ENCODE measurements around the gene LYAR.

DNA sequence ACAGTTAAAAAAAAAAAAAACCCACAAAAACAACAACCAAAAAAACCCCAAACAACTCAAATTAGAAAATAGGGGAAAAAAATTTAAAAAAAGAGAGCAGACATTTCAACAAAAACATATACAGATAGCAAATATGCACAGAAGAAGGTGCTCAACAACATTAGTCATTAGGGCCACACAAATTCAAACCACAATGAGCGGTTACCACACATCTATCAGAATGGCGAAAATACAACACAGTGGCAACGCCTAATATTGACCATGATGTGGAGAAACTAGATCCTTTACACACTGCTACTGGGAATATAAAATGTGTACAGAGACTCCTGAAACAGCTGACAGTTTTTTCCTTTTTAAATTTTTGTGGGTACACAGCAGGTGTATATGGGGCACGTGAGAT lies 19.4 kb downstream of the LYAR start:
- no peak for TF ChIP-seq EZH2 (IDR thresholded peaks at IDR 0.05; ENCODE audit: borderline replicate concordance, low read depth, low read length, severe bottlenecking)
- TF ChIP-seq, protein P1, sequence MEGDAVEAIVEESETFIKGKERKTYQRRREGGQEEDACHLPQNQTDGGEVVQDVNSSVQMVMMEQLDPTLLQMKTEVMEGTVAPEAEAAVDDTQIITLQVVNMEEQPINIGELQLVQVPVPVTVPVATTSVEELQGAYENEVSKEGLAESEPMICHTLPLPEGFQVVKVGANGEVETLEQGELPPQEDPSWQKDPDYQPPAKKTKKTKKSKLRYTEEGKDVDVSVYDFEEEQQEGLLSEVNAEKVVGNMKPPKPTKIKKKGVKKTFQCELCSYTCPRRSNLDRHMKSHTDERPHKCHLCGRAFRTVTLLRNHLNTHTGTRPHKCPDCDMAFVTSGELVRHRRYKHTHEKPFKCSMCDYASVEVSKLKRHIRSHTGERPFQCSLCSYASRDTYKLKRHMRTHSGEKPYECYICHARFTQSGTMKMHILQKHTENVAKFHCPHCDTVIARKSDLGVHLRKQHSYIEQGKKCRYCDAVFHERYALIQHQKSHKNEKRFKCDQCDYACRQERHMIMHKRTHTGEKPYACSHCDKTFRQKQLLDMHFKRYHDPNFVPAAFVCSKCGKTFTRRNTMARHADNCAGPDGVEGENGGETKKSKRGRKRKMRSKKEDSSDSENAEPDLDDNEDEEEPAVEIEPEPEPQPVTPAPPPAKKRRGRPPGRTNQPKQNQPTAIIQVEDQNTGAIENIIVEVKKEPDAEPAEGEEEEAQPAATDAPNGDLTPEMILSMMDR (IDR thresholded peaks at IDR 0.05; ENCODE audit: extremely low read depth in 1 of 2, insufficient read depth in 1 of 2, low read depth in 1 of 2, low read length in 2 of 2) = no peak
- TF ChIP-seq POLR2A (IDR thresholded peaks at IDR 0.05; ENCODE audit: low read depth, low read length) = no peak
- no peak for TF ChIP-seq POLR2AphosphoS5 (IDR thresholded peaks at IDR 0.05; ENCODE audit: insufficient read depth, low read depth, low read length)
- TF ChIP-seq MYC (IDR thresholded peaks at IDR 0.05; ENCODE audit: low read depth, low read length) = no peak
- no peak for TF ChIP-seq FOS (IDR thresholded peaks at IDR 0.05; ENCODE audit: borderline replicate concordance, insufficient read depth, low read length)
- TF ChIP-seq GATA2 (IDR thresholded peaks at IDR 0.05; ENCODE audit: insufficient read depth, insufficient read length, low read depth, low read length) = no peak
- TF ChIP-seq JUN (IDR thresholded peaks at IDR 0.05; ENCODE audit: borderline replicate concordance, insufficient read depth, insufficient read length, low read depth) = no peak
- TF ChIP-seq, protein P2, sequence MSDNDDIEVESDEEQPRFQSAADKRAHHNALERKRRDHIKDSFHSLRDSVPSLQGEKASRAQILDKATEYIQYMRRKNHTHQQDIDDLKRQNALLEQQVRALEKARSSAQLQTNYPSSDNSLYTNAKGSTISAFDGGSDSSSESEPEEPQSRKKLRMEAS (IDR thresholded peaks at IDR 0.05; ENCODE audit: insufficient read depth, insufficient read length) = no peak
